HUES64 (cell line): Measurements from ENCODE around the gene PSG4.
"Not testable (repeated sequence)": the region's sequence is repeated elsewhere in the genome, so short reads cannot be mapped to it uniquely, and the experiment has no call there.

Experiments
- H3K27ac ChIP-seq: 2 replicates; pipeline ENCODE4 v1.7.0; 2013; ENCODE audit warnings: low read depth, low read length, inconsistent platforms
- H3K27me3 ChIP-seq: 2 replicates; pipeline ENCODE4 v1.6.1; 2013; ENCODE audit warnings: mild to moderate bottlenecking, low read length; ENCODE audit not compliant: insufficient read depth
- H3K36me3 ChIP-seq: 2 replicates; pipeline ENCODE4 v1.6.1; 2013; ENCODE audit warnings: mild to moderate bottlenecking, low read length; ENCODE audit not compliant: insufficient read depth
- H3K4me1 ChIP-seq: 2 replicates; pipeline ENCODE4 v1.6.1; 2013; ENCODE audit warnings: mild to moderate bottlenecking, low read length, moderate library complexity; ENCODE audit not compliant: insufficient read depth
- H3K4me3 ChIP-seq: 2 replicates; pipeline ENCODE4 v1.5.1; 2013; ENCODE audit warnings: mild to moderate bottlenecking, low read length, moderate library complexity
- H3K9ac ChIP-seq: 2 replicates; pipeline ENCODE4 v1.6.1; 2013; ENCODE audit warnings: mild to moderate bottlenecking, low read depth, low read length
- H3K9me3 ChIP-seq: 2 replicates; pipeline ENCODE4 v1.6.1; 2013; ENCODE audit warnings: low read depth, low read length; ENCODE audit not compliant: insufficient read depth
- WGBS: fragments of 150-250, 120-280 bp; methylation state at CpG from one replicate; pipeline ENCODE4 v1.1.7; 2013; ENCODE audit warnings: missing lambda C conversion rate; 5-methylcytosine and 5-hydroxymethylcytosine counted together

PSG4 gene

GRCh38 chr19:43197666-43198397 lies 7.6 kb downstream of the PSG4 start:
- not testable (repeated sequence) for H3K27ac ChIP-seq, H3K27me3 ChIP-seq, H3K9me3 ChIP-seq, H3K4me1 ChIP-seq, H3K36me3 ChIP-seq, H3K4me3 ChIP-seq, H3K9ac ChIP-seq
- WGBS = 94% methylated on average over 4 of the region's 7 CpGs

- not testable (repeated sequence) for H3K36me3 ChIP-seq, H3K27ac ChIP-seq, H3K9me3 ChIP-seq, H3K9ac ChIP-seq, H3K4me1 ChIP-seq, H3K27me3 ChIP-seq, H3K4me3 ChIP-seq
- 89% methylated on average over 7 of the region's 7 CpGs for WGBS
These were observed 11.0 kb downstream of the PSG4 start for GRCh38 chr19:43194397-43194796.

GRCh38 chr19:43192381-43193155 lies 12.9 kb downstream of the PSG4 start:
- WGBS = 75% methylated on average over 4 of the region's 4 CpGs
- H3K27me3 ChIP-seq, H3K36me3 ChIP-seq, H3K4me1 ChIP-seq, H3K9me3 ChIP-seq, H3K4me3 ChIP-seq, H3K9ac ChIP-seq, H3K27ac ChIP-seq: not testable (repeated sequence)

- not testable (repeated sequence) for H3K4me3 ChIP-seq, H3K4me1 ChIP-seq, H3K36me3 ChIP-seq, H3K9me3 ChIP-seq, H3K9ac ChIP-seq, H3K27ac ChIP-seq, H3K27me3 ChIP-seq
- WGBS = 66% methylated on average over 9 of the region's 9 CpGs
These were observed 17.3 kb downstream of the PSG4 start for GRCh38 chr19:43188092-43188491.

- not testable (repeated sequence) for H3K9me3 ChIP-seq, H3K36me3 ChIP-seq, H3K4me3 ChIP-seq, H3K9ac ChIP-seq, H3K4me1 ChIP-seq, H3K27me3 ChIP-seq, H3K27ac ChIP-seq
- WGBS = 86% methylated on average over 7 of the region's 7 CpGs
These were observed 19.0 kb downstream of the PSG4 start, which contains the start of gene PSG5 for GRCh38 chr19:43186311-43186935. TSS of gene PSG5 (minus strand) at chr19:43186536. CDS start at chr19:43186405, 131 bp downstream.

GRCh38 chr19:43181869-43182771 lies 23.3 kb downstream of the PSG4 start:
- not testable (repeated sequence) for H3K9me3 ChIP-seq, H3K27ac ChIP-seq, H3K9ac ChIP-seq, H3K27me3 ChIP-seq, H3K4me3 ChIP-seq, H3K36me3 ChIP-seq, H3K4me1 ChIP-seq
- 79% methylated on average over 3 of the region's 4 CpGs for WGBS

- H3K9me3 ChIP-seq, H3K27ac ChIP-seq, H3K9ac ChIP-seq, H3K4me3 ChIP-seq, H3K27me3 ChIP-seq, H3K36me3 ChIP-seq, H3K4me1 ChIP-seq: not testable (repeated sequence)
- WGBS = 20% methylated on average over 1 of the region's 1 CpG
These were observed 25.8 kb downstream of the PSG4 start for GRCh38 chr19:43179569-43180147.

- H3K36me3 ChIP-seq, H3K9me3 ChIP-seq, H3K4me3 ChIP-seq, H3K27me3 ChIP-seq, H3K9ac ChIP-seq, H3K27ac ChIP-seq, H3K4me1 ChIP-seq: not testable (repeated sequence)
- WGBS = 93% methylated on average over 3 of the region's 3 CpGs
These were observed 26.9 kb downstream of the PSG4 start for GRCh38 chr19:43178577-43178976.

GRCh38 chr19:43165906-43166305 lies 39.5 kb downstream of the PSG4 start:
- H3K4me3 ChIP-seq, H3K36me3 ChIP-seq, H3K9ac ChIP-seq, H3K27ac ChIP-seq, H3K27me3 ChIP-seq, H3K9me3 ChIP-seq, H3K4me1 ChIP-seq: not testable (repeated sequence)
- WGBS = 81% methylated on average over 2 of the region's 3 CpGs

GRCh38 chr19:43163135-43163534 lies 42.3 kb downstream of the PSG4 start:
- not testable (repeated sequence) for H3K27ac ChIP-seq, H3K4me1 ChIP-seq, H3K36me3 ChIP-seq, H3K4me3 ChIP-seq, H3K9me3 ChIP-seq, H3K27me3 ChIP-seq, H3K9ac ChIP-seq
- WGBS = 79% methylated on average over 2 of the region's 3 CpGs
